SK-N-SH treated with all-trans-retinoic acid at 6 μM for 48 hours (cell line): ENCODE data around the gene QPCT.
"Not testable (repeated sequence)": the region's sequence is repeated elsewhere in the genome, so short reads cannot be mapped to it uniquely, and the experiment has no call there.

Experiments used
- ATAC-seq: fragments of 200-7000 bp; cut with Tn5 transposase; 3 replicates; pipeline ENCODE4 v1.9.1; 2020; ENCODE audit warnings: mild to moderate bottlenecking, moderate library complexity
- ARNTL ChIP-seq: fragments of 450-650 bp; formaldehyde crosslinking; IDR thresholded peaks from 2 replicates; pipeline ENCODE4 v1.5.0; 2020; ENCODE audit warnings: low read depth, mild to moderate bottlenecking, moderate library complexity, borderline replicate concordance
- BACH2 ChIP-seq: fragments of 250-450 bp; sonication (Bioruptor Pico); IDR thresholded peaks from 2 replicates; pipeline ENCODE4 v1.9.0; 2021; ENCODE audit warnings: mild to moderate bottlenecking, borderline replicate concordance
- CSDC2 ChIP-seq: fragments of 250-450 bp; sonication (Bioruptor Pico); IDR thresholded peaks from 2 replicates; pipeline ENCODE4 v1.5.0; 2020; ENCODE audit warnings: mild to moderate bottlenecking, moderate library complexity
- ESRRG ChIP-seq: fragments of 250-450 bp; sonication (Bioruptor Pico); IDR thresholded peaks from 2 replicates; pipeline ENCODE4 v1.6.1; 2021; ENCODE audit warnings: mild to moderate bottlenecking
- GLIS3 ChIP-seq: fragments of 250-450 bp; sonication (Bioruptor Pico); IDR thresholded peaks from 2 replicates; pipeline ENCODE4 v1.5.0; 2020; ENCODE audit warnings: mild to moderate bottlenecking, moderate library complexity
- ISL1 ChIP-seq: fragments of 250-450 bp; sonication (Bioruptor Pico); IDR thresholded peaks from 2 replicates; pipeline ENCODE4 v2.1.2; 2022; ENCODE audit warnings: mild to moderate bottlenecking, moderate library complexity
- PATZ1 ChIP-seq: fragments of 250-450 bp; sonication (Bioruptor Pico); IDR thresholded peaks from 2 replicates; pipeline ENCODE4 v1.8.0; 2020; ENCODE audit warnings: mild to moderate bottlenecking, moderate library complexity, borderline replicate concordance
- PPARA ChIP-seq: fragments of 250-450 bp; sonication (Bioruptor Pico); IDR thresholded peaks from 2 replicates; pipeline ENCODE4 v1.5.0; 2020; ENCODE audit warnings: mild to moderate bottlenecking, borderline replicate concordance
- RARB ChIP-seq: fragments of 250-450 bp; sonication (Bioruptor Pico); IDR thresholded peaks from 2 replicates; pipeline ENCODE4 v1.8.0; 2021; ENCODE audit warnings: mild to moderate bottlenecking, moderate library complexity
- SNAI2 ChIP-seq: fragments of 250-450 bp; sonication (Bioruptor Pico); IDR thresholded peaks from 2 replicates; pipeline ENCODE4 v1.5.0; 2020; ENCODE audit warnings: mild to moderate bottlenecking, moderate library complexity
- TSHZ2 ChIP-seq: fragments of 250-450 bp; sonication (Bioruptor Pico); IDR thresholded peaks from 2 replicates; pipeline ENCODE4 v1.5.0; 2020; ENCODE audit warnings: mild to moderate bottlenecking, moderate library complexity
- ZC3H10 ChIP-seq: fragments of 250-450 bp; sonication (Bioruptor Pico); IDR thresholded peaks from 2 replicates; pipeline ENCODE4 v1.5.1; 2021; ENCODE audit warnings: mild to moderate bottlenecking, moderate library complexity
- ZFP3 ChIP-seq: fragments of 250-450 bp; sonication (Bioruptor Pico); IDR thresholded peaks from 2 replicates; pipeline ENCODE4 v1.5.0; 2020; ENCODE audit warnings: mild to moderate bottlenecking, moderate library complexity
- ZFP30 ChIP-seq: fragments of 450-650 bp; formaldehyde crosslinking; IDR thresholded peaks from 2 replicates; pipeline ENCODE4 v1.5.0; 2022; ENCODE audit warnings: mild to moderate bottlenecking, moderate library complexity
- ZNF565 ChIP-seq: fragments of 450-650 bp; formaldehyde crosslinking; conservative IDR thresholded peaks from 2 replicates; pipeline ENCODE4 v1.5.0; 2020; ENCODE audit warnings: low read depth, mild to moderate bottlenecking, moderate library complexity
- ZNF70 ChIP-seq: fragments of 450-650 bp; formaldehyde crosslinking; IDR thresholded peaks from 2 replicates; pipeline ENCODE4 v1.5.0; 2020; ENCODE audit warnings: mild to moderate bottlenecking, moderate library complexity
- ZNF8 ChIP-seq: fragments of 450-650 bp; formaldehyde crosslinking; IDR thresholded peaks from 2 replicates; pipeline ENCODE4 v1.5.0; 2020; ENCODE audit warnings: mild to moderate bottlenecking, moderate library complexity
- TF ChIP-seq, protein P1 (sequence below): fragments of 250-450 bp; sonication (Bioruptor Pico); IDR thresholded peaks from 2 replicates; pipeline ENCODE4 v1.8.0; 2021; ENCODE audit warnings: low read depth, mild to moderate bottlenecking, moderate library complexity, borderline replicate concordance
- TF ChIP-seq, protein P2 (sequence below): fragments of 250-450 bp; sonication (Bioruptor Pico); IDR thresholded peaks from 2 replicates; pipeline ENCODE4 v1.5.1; 2020; ENCODE audit warnings: low read depth, mild to moderate bottlenecking, moderate library complexity
- TF ChIP-seq, protein P3 (sequence below): fragments of 250-450 bp; sonication (Bioruptor Pico); IDR thresholded peaks from 2 replicates; pipeline ENCODE4 v1.5.1; 2021; ENCODE audit warnings: mild to moderate bottlenecking, moderate library complexity

QPCT gene

GRCh38 chr2:37376421-37377186 is 32.2 kb downstream of the QPCT start (continued):
- TF ChIP-seq, protein P1, sequence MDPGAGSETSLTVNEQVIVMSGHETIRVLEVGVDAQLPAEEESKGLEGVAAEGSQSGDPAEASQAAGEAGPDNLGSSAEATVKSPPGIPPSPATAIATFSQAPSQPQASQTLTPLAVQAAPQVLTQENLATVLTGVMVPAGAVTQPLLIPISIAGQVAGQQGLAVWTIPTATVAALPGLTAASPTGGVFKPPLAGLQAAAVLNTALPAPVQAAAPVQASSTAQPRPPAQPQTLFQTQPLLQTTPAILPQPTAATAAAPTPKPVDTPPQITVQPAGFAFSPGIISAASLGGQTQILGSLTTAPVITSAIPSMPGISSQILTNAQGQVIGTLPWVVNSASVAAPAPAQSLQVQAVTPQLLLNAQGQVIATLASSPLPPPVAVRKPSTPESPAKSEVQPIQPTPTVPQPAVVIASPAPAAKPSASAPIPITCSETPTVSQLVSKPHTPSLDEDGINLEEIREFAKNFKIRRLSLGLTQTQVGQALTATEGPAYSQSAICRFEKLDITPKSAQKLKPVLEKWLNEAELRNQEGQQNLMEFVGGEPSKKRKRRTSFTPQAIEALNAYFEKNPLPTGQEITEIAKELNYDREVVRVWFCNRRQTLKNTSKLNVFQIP, result no peak
- TF ChIP-seq ZNF8 (CRISPR knock-in tag), result no peak
- no peak for TF ChIP-seq ISL1
- TF ChIP-seq ZNF70 (CRISPR knock-in tag), result no peak

DNA sequence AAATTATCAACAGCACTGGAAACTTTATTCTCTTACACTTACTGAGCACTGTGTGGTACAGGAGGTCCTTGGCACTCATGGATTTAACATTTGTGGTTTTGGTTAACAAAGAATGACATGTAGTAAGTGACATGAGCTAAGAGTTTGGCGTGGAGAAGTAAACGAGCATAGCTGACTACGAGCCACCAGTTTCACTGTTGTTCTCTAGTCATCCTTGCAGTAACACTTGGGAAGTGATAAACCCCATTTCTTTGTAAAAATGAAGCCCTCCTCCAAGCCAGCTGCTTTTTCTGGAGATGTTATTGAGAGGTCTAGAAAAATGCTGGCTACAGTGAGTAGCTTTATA is 32.7 kb downstream of the QPCT start:
- no peak for TF ChIP-seq ZNF8 (CRISPR knock-in tag)
- no peak for TF ChIP-seq ZFP3 (CRISPR knock-in tag)
- no peak for TF ChIP-seq PPARA (CRISPR knock-in tag)
- no peak for TF ChIP-seq RARB (CRISPR knock-in tag)
- no peak for TF ChIP-seq PATZ1 (CRISPR knock-in tag)
- TF ChIP-seq, protein P2, sequence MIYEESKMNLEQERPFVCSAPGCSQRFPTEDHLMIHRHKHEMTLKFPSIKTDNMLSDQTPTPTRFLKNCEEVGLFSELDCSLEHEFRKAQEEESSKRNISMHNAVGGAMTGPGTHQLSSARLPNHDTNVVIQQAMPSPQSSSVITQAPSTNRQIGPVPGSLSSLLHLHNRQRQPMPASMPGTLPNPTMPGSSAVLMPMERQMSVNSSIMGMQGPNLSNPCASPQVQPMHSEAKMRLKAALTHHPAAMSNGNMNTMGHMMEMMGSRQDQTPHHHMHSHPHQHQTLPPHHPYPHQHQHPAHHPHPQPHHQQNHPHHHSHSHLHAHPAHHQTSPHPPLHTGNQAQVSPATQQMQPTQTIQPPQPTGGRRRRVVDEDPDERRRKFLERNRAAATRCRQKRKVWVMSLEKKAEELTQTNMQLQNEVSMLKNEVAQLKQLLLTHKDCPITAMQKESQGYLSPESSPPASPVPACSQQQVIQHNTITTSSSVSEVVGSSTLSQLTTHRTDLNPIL (CRISPR knock-in tag), result no peak
- no peak for TF ChIP-seq ESRRG (CRISPR knock-in tag)
- TF ChIP-seq GLIS3 (CRISPR knock-in tag), result no peak
- TF ChIP-seq ZFP30, result no peak
- no peak for TF ChIP-seq CSDC2
- ATAC-seq, result no peak

- peak; percentile 33; the same call in 1 of the 3 replicates for ATAC-seq
- TF ChIP-seq CSDC2 (no peak), ISL1 (no peak), BACH2 (CRISPR knock-in tag) (no peak)
Observed at GRCh38 chr2:37378411-37378810, 34.0 kb downstream of the QPCT start.

GRCh38 chr2:37379881-37380296 is 35.5 kb downstream of the QPCT start:
- no peak for ATAC-seq
- TF ChIP-seq SNAI2 (CRISPR knock-in tag) (no peak), PPARA (CRISPR knock-in tag) (no peak), ZC3H10 (no peak), ZNF565 (CRISPR knock-in tag) (no peak), ISL1 (no peak), ARNTL (CRISPR knock-in tag) (no peak), TSHZ2 (no peak), ZNF70 (CRISPR knock-in tag) (no peak), BACH2 (CRISPR knock-in tag) (no peak), ZFP30 (no peak), RARB (CRISPR knock-in tag) (no peak), CSDC2 (no peak), ZNF8 (CRISPR knock-in tag) (no peak), ZFP3 (CRISPR knock-in tag) (no peak)
- TF ChIP-seq, protein P3, sequence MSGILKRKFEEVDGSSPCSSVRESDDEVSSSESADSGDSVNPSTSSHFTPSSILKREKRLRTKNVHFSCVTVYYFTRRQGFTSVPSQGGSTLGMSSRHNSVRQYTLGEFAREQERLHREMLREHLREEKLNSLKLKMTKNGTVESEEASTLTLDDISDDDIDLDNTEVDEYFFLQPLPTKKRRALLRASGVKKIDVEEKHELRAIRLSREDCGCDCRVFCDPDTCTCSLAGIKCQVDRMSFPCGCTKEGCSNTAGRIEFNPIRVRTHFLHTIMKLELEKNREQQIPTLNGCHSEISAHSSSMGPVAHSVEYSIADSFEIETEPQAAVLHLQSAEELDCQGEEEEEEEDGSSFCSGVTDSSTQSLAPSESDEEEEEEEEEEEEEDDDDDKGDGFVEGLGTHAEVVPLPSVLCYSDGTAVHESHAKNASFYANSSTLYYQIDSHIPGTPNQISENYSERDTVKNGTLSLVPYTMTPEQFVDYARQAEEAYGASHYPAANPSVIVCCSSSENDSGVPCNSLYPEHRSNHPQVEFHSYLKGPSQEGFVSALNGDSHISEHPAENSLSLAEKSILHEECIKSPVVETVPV (CRISPR knock-in tag), result no peak
- TF ChIP-seq, protein P1, result no peak
- TF ChIP-seq, protein P2 (CRISPR knock-in tag), result no peak

DNA sequence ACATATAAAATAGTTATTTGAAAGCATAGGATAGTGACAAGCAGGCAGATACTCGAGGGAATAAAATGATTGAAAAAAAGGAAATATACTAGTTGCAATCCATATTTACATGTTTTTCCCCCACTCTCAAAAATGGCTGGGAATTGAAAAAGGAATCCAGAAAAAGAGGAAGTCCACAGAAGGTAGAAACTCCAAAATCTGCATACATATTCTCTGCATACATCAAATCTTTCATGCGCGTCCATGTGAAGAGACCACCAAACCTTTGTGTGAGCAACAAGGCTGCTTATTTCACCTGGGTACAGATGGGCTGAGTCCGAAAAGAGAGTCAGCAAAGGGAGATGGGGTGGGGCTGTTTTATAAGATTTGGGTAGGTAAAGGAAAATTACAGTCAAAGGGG is 36.4 kb downstream of the QPCT start:
- not testable (repeated sequence) for ATAC-seq

- not testable (repeated sequence) for ATAC-seq
Observed at GRCh38 chr2:37384261-37384660, 39.8 kb downstream of the QPCT start.
